ENCODE measurements around the gene CYFIP2. TPM values are rescaled to one million over a fixed set of nuclear protein-coding genes. Genes with fewer than 3 reads are reported as not detected.

CYFIP2 gene
- polyA plus RNA-seq, 1 donor (not counting 4 experiments of a cell fraction or from before 2014, with no cell fraction given), result 0.62 TPM

DNA sequence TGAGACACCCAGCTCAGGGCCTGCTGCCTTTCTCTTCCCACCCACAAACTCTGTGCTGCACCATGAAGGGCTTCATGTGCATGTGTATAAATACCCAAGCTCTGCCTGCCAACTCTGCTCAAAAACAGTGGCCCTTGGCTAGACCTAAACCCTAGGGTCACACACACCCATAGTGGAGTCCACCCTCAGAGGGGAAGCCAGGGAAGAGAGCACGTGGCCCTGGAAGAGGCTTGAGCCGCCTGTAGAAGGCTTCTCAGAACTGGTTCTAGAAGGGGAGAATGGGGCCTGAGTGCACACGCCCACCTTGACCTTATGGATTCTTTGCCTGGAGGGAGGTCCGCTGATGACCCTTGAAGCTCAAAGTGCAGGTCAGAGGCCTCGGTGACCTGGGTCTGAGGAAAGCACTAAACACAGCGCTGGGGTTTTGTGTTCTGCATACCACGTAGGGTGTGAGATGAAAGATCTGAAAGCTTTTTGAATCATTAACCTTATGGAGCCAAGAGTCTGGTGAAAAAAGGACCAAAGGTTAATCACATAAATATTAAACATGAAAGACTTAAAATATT lies 60.6 kb downstream of the CYFIP2 start:
- FAIRE-seq (no peak), DNase-seq (ENCODE audit: low read depth, low spot score) (no peak)
- H3K36me3 ChIP-seq (ENCODE audit: control insufficient read depth in 2 of 2, extremely low read depth in 1 of 2, insufficient read depth in 2 of 2, low read length in 2 of 2), result no peaks in the 10 kb centered on the region
- H3K27me3 ChIP-seq (ENCODE audit: control insufficient read depth, extremely low read depth, insufficient read depth, low read length), result no peaks in the 10 kb centered on the region
- no peak overlapping the region for H3K9ac ChIP-seq (ENCODE audit: control insufficient read depth, extremely low read depth, insufficient read depth, low read length)
- H4K20me1 ChIP-seq (ENCODE audit: control insufficient read depth, extremely low read depth, insufficient read depth, low read length), result no peaks in the 10 kb centered on the region
- H3K27ac ChIP-seq (ENCODE audit: control insufficient read depth, insufficient read depth, low read length), result no peak overlapping the region
- no peaks in the 10 kb centered on the region for H3K9me1 ChIP-seq (ENCODE audit: control insufficient read depth, extremely low read depth, insufficient read depth, low read length)
- dilution Hi-C loops (cut with MboI; ENCODE audit: extremely low pct_ligation_motif_present, low sequenced_read_pairs), result no loop called here
- no peaks in the 10 kb centered on the region for H3K79me2 ChIP-seq (ENCODE audit: control insufficient read depth, insufficient read depth, low read length)
- H2AFZ ChIP-seq (ENCODE audit: control insufficient read depth, low read length), result no peak overlapping the region
- no peak overlapping the region for H3K4me2 ChIP-seq (ENCODE audit: control insufficient read depth, extremely low read depth, insufficient read depth, low read depth, low read length)
- TF ChIP-seq, protein P1, sequence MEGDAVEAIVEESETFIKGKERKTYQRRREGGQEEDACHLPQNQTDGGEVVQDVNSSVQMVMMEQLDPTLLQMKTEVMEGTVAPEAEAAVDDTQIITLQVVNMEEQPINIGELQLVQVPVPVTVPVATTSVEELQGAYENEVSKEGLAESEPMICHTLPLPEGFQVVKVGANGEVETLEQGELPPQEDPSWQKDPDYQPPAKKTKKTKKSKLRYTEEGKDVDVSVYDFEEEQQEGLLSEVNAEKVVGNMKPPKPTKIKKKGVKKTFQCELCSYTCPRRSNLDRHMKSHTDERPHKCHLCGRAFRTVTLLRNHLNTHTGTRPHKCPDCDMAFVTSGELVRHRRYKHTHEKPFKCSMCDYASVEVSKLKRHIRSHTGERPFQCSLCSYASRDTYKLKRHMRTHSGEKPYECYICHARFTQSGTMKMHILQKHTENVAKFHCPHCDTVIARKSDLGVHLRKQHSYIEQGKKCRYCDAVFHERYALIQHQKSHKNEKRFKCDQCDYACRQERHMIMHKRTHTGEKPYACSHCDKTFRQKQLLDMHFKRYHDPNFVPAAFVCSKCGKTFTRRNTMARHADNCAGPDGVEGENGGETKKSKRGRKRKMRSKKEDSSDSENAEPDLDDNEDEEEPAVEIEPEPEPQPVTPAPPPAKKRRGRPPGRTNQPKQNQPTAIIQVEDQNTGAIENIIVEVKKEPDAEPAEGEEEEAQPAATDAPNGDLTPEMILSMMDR (optimal IDR thresholded peaks at IDR 0.05 in 1 of 3, IDR thresholded peaks at IDR 0.05 in 1 of 3, conservative IDR thresholded peaks at IDR 0.05 in 1 of 3; ENCODE audit: extremely low read depth in 1 of 3, insufficient read depth in 2 of 3, low read length in 3 of 3), result no peak
- TF ChIP-seq EZH2 (IDR thresholded peaks at IDR 0.05; ENCODE audit: low read length), result no peak
- H3K4me1 ChIP-seq (ENCODE audit: control insufficient read depth, extremely low read depth, insufficient read depth, low read length), result no peaks in the 10 kb centered on the region
- H3K9me3 ChIP-seq (ENCODE audit: control insufficient read depth, low read depth, low read length), result no peaks in the 10 kb centered on the region
- no peak overlapping the region for H3K4me3 ChIP-seq (ENCODE audit: control insufficient read depth in 2 of 3, extremely low read depth in 1 of 3, insufficient read depth in 2 of 3, low read depth in 1 of 3, low read length in 3 of 3)

DNA sequence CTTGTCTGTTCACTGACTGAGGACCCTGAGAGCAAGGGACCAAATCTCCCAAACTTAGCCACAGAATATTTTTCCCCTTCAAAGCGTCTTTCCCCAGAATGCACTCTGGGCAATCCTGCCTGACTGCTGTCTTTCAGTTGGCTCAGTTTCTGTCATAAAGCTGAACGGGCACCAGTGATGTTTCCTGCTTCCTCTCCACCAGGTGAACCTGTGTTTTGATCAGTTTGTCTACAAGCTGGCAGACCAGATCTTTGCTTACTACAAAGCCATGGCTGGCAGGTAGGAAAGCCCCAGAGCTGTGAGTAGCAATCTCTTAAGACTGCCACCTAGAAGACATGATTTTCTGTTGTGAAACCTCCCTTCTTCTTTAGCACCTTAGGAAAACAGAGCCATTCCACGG lies 61.8 kb downstream of the CYFIP2 start:
- no peaks in the 10 kb centered on the region for H3K36me3 ChIP-seq (ENCODE audit: control insufficient read depth in 2 of 2, extremely low read depth in 1 of 2, insufficient read depth in 2 of 2, low read length in 2 of 2)
- H4K20me1 ChIP-seq (ENCODE audit: control insufficient read depth, extremely low read depth, insufficient read depth, low read length), result no peaks in the 10 kb centered on the region
- H3K27me3 ChIP-seq (ENCODE audit: control insufficient read depth, extremely low read depth, insufficient read depth, low read length), result no peaks in the 10 kb centered on the region
- no peak for DNase-seq (ENCODE audit: low read depth, low spot score)
- TF ChIP-seq EZH2 (IDR thresholded peaks at IDR 0.05; ENCODE audit: low read length), result no peak
- TF ChIP-seq, protein P1 (optimal IDR thresholded peaks at IDR 0.05 in 1 of 3, IDR thresholded peaks at IDR 0.05 in 1 of 3, conservative IDR thresholded peaks at IDR 0.05 in 1 of 3; ENCODE audit: extremely low read depth in 1 of 3, insufficient read depth in 2 of 3, low read length in 3 of 3), result no peak
- no peak overlapping the region for H3K4me3 ChIP-seq (ENCODE audit: control insufficient read depth in 2 of 3, extremely low read depth in 1 of 3, insufficient read depth in 2 of 3, low read depth in 1 of 3, low read length in 3 of 3)
- H3K9ac ChIP-seq (ENCODE audit: control insufficient read depth, extremely low read depth, insufficient read depth, low read length), result no peak overlapping the region
- no peak overlapping the region for H2AFZ ChIP-seq (ENCODE audit: control insufficient read depth, low read length)
- no peaks in the 10 kb centered on the region for H3K4me1 ChIP-seq (ENCODE audit: control insufficient read depth, extremely low read depth, insufficient read depth, low read length)
- H3K27ac ChIP-seq (ENCODE audit: control insufficient read depth, insufficient read depth, low read length), result no peak overlapping the region
- no peak overlapping the region for H3K4me2 ChIP-seq (ENCODE audit: control insufficient read depth, extremely low read depth, insufficient read depth, low read depth, low read length)
- H3K79me2 ChIP-seq (ENCODE audit: control insufficient read depth, insufficient read depth, low read length), result no peaks in the 10 kb centered on the region
- no peaks in the 10 kb centered on the region for H3K9me3 ChIP-seq (ENCODE audit: control insufficient read depth, low read depth, low read length)
- dilution Hi-C loops (cut with MboI; ENCODE audit: extremely low pct_ligation_motif_present, low sequenced_read_pairs), result no loop called here
- no peak for FAIRE-seq
- H3K9me1 ChIP-seq (ENCODE audit: control insufficient read depth, extremely low read depth, insufficient read depth, low read length), result no peaks in the 10 kb centered on the region
